Measurements from ENCODE around the gene TP53AIP1. TPM values are rescaled to one million over a fixed set of nuclear protein-coding genes. Genes with fewer than 3 reads are reported as not detected.

The TP53AIP1 gene
- total and polyA plus RNA-seq, 2 experiments from 2014 or later = 0.07 TPM; not detected in 1

DNA sequence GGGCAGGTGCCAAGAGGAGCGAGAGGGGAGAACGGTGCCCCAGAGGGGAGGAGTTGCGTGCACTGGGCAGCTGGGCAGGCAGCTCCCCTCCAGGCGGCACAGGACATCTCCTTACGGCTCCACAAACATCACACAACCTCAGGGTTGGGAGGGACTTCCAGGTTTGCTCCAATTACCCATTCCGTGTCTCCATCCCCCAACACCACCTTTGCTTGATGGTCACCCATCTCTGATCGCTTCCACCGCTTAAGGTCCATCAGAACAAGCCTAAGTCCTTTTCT, 14.5 kb upstream of the TP53AIP1 start:
- H3K36me3 ChIP-seq (ENCODE audit: insufficient read depth) = no peaks in the 10 kb centered on the region
- no peaks in the 10 kb centered on the region for H3K4me1 ChIP-seq (ENCODE audit: insufficient read depth)
- peak; percentile 34 for ATAC-seq
- H3F3A ChIP-seq (replicated peaks; ENCODE audit: low read depth) = no peaks in the 10 kb centered on the region
- H3K36me3 Mint-ChIP-seq (ENCODE audit: low read depth) = no peaks in the 10 kb centered on the region
- H3K4me2 ChIP-seq = no peak overlapping the region
- no peak for DNase-seq (ENCODE audit: low spot score)
- 0 out of 2 replicates have a peak, but pooled peaks cover 5% of the 10 kb centered on the region for H4K20me1 ChIP-seq (replicated peaks; ENCODE audit: insufficient read depth)
- TF ChIP-seq, protein P1, sequence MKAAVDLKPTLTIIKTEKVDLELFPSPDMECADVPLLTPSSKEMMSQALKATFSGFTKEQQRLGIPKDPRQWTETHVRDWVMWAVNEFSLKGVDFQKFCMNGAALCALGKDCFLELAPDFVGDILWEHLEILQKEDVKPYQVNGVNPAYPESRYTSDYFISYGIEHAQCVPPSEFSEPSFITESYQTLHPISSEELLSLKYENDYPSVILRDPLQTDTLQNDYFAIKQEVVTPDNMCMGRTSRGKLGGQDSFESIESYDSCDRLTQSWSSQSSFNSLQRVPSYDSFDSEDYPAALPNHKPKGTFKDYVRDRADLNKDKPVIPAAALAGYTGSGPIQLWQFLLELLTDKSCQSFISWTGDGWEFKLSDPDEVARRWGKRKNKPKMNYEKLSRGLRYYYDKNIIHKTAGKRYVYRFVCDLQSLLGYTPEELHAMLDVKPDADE (IDR thresholded peaks at IDR 0.05) = no peak
- TF ChIP-seq EZH2phosphoT487 (IDR thresholded peaks at IDR 0.05; ENCODE audit: unreplicated experiment) (no peak), EZH2 (IDR thresholded peaks at IDR 0.05; ENCODE audit: low read depth, unreplicated experiment) (no peak), CREB1 (CRISPR knock-in tag; IDR thresholded peaks at IDR 0.05; ENCODE audit: low read depth) (no peak), POLR2AphosphoS5 (IDR thresholded peaks at IDR 0.05; ENCODE audit: low read depth) (no peak), ZNF331 (CRISPR knock-in tag; IDR thresholded peaks at IDR 0.05; ENCODE audit: low read depth) (no peak), ZNF114 (CRISPR knock-in tag; IDR thresholded peaks at IDR 0.05) (no peak), JUNB (IDR thresholded peaks at IDR 0.05; ENCODE audit: unreplicated experiment) (no peak), NANOG (IDR thresholded peaks at IDR 0.05; ENCODE audit: borderline replicate concordance) (no peak), STAT1 (IDR thresholded peaks at IDR 0.05; ENCODE audit: unreplicated experiment) (no peak)
- TF ChIP-seq, protein P2, sequence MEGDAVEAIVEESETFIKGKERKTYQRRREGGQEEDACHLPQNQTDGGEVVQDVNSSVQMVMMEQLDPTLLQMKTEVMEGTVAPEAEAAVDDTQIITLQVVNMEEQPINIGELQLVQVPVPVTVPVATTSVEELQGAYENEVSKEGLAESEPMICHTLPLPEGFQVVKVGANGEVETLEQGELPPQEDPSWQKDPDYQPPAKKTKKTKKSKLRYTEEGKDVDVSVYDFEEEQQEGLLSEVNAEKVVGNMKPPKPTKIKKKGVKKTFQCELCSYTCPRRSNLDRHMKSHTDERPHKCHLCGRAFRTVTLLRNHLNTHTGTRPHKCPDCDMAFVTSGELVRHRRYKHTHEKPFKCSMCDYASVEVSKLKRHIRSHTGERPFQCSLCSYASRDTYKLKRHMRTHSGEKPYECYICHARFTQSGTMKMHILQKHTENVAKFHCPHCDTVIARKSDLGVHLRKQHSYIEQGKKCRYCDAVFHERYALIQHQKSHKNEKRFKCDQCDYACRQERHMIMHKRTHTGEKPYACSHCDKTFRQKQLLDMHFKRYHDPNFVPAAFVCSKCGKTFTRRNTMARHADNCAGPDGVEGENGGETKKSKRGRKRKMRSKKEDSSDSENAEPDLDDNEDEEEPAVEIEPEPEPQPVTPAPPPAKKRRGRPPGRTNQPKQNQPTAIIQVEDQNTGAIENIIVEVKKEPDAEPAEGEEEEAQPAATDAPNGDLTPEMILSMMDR (conservative IDR thresholded peaks at IDR 0.05; ENCODE audit: low read depth in 2 of 2) = no peak
- TF ChIP-seq, protein P3, sequence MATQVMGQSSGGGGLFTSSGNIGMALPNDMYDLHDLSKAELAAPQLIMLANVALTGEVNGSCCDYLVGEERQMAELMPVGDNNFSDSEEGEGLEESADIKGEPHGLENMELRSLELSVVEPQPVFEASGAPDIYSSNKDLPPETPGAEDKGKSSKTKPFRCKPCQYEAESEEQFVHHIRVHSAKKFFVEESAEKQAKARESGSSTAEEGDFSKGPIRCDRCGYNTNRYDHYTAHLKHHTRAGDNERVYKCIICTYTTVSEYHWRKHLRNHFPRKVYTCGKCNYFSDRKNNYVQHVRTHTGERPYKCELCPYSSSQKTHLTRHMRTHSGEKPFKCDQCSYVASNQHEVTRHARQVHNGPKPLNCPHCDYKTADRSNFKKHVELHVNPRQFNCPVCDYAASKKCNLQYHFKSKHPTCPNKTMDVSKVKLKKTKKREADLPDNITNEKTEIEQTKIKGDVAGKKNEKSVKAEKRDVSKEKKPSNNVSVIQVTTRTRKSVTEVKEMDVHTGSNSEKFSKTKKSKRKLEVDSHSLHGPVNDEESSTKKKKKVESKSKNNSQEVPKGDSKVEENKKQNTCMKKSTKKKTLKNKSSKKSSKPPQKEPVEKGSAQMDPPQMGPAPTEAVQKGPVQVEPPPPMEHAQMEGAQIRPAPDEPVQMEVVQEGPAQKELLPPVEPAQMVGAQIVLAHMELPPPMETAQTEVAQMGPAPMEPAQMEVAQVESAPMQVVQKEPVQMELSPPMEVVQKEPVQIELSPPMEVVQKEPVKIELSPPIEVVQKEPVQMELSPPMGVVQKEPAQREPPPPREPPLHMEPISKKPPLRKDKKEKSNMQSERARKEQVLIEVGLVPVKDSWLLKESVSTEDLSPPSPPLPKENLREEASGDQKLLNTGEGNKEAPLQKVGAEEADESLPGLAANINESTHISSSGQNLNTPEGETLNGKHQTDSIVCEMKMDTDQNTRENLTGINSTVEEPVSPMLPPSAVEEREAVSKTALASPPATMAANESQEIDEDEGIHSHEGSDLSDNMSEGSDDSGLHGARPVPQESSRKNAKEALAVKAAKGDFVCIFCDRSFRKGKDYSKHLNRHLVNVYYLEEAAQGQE (IDR thresholded peaks at IDR 0.05; ENCODE audit: unreplicated experiment) = no peak
- TF ChIP-seq, protein P4, sequence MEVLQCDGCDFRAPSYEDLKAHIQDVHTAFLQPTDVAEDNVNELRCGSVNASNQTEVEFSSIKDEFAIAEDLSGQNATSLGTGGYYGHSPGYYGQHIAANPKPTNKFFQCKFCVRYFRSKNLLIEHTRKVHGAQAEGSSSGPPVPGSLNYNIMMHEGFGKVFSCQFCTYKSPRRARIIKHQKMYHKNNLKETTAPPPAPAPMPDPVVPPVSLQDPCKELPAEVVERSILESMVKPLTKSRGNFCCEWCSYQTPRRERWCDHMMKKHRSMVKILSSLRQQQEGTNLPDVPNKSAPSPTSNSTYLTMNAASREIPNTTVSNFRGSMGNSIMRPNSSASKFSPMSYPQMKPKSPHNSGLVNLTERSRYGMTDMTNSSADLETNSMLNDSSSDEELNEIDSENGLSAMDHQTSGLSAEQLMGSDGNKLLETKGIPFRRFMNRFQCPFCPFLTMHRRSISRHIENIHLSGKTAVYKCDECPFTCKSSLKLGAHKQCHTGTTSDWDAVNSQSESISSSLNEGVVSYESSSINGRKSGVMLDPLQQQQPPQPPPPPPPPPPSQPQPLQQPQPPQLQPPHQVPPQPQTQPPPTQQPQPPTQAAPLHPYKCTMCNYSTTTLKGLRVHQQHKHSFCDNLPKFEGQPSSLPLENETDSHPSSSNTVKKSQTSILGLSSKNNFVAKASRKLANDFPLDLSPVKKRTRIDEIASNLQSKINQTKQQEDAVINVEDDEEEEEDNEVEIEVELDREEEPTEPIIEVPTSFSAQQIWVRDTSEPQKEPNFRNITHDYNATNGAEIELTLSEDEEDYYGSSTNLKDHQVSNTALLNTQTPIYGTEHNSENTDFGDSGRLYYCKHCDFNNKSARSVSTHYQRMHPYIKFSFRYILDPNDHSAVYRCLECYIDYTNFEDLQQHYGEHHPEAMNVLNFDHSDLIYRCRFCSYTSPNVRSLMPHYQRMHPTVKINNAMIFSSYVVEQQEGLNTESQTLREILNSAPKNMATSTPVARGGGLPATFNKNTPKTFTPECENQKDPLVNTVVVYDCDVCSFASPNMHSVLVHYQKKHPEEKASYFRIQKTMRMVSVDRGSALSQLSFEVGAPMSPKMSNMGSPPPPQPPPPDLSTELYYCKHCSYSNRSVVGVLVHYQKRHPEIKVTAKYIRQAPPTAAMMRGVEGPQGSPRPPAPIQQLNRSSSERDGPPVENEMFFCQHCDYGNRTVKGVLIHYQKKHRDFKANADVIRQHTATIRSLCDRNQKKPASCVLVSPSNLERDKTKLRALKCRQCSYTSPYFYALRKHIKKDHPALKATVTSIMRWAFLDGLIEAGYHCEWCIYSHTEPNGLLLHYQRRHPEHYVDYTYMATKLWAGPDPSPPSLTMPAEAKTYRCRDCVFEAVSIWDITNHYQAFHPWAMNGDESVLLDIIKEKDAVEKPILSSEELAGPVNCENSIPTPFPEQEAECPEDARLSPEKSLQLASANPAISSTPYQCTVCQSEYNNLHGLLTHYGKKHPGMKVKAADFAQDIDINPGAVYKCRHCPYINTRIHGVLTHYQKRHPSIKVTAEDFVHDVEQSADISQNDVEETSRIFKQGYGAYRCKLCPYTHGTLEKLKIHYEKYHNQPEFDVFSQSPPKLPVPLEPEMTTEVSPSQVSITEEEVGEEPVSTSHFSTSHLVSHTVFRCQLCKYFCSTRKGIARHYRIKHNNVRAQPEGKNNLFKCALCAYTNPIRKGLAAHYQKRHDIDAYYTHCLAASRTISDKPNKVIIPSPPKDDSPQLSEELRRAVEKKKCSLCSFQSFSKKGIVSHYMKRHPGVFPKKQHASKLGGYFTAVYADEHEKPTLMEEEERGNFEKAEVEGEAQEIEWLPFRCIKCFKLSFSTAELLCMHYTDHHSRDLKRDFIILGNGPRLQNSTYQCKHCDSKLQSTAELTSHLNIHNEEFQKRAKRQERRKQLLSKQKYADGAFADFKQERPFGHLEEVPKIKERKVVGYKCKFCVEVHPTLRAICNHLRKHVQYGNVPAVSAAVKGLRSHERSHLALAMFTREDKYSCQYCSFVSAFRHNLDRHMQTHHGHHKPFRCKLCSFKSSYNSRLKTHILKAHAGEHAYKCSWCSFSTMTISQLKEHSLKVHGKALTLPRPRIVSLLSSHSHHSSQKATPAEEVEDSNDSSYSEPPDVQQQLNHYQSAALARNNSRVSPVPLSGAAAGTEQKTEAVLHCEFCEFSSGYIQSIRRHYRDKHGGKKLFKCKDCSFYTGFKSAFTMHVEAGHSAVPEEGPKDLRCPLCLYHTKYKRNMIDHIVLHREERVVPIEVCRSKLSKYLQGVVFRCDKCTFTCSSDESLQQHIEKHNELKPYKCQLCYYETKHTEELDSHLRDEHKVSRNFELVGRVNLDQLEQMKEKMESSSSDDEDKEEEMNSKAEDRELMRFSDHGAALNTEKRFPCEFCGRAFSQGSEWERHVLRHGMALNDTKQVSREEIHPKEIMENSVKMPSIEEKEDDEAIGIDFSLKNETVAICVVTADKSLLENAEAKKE (CRISPR knock-in tag; IDR thresholded peaks at IDR 0.05) = no peak
- H3K27ac Mint-ChIP-seq = no peak overlapping the region
- no peak overlapping the region for H3K27ac ChIP-seq (ENCODE audit: low read depth)
- H3K4me1 Mint-ChIP-seq = peaks cover 5% of the 10 kb centered on the region; the same call in 2 of the 3 replicates
- no peak overlapping the region for H3K4me3 Mint-ChIP-seq
- no peaks in the 10 kb centered on the region for H3K27me3 ChIP-seq (ENCODE audit: insufficient read depth)
- H2AFZ ChIP-seq = no peak overlapping the region
- no peaks in the 10 kb centered on the region for H3K79me2 ChIP-seq (replicated peaks; ENCODE audit: insufficient read depth)
- no peaks in the 10 kb centered on the region for H3K9me2 ChIP-seq (ENCODE audit: insufficient read depth)
- H3K4me3 ChIP-seq = no peak overlapping the region
- no peaks in the 10 kb centered on the region for H3K9me3 Mint-ChIP-seq
- no peaks in the 10 kb centered on the region for H3K27me3 Mint-ChIP-seq (ENCODE audit: insufficient read depth, low read depth, poor library complexity)

All from GM23338 (cell line).